ENCODE results near the gene TMEM237. TPM values are rescaled to one million over a fixed set of nuclear protein-coding genes. Genes with fewer than 3 reads are reported as not detected.

Gene TMEM237
- total and polyA plus RNA-seq, 7 donors, result 3.0 to 21.4 (median 17.5) TPM

DNA sequence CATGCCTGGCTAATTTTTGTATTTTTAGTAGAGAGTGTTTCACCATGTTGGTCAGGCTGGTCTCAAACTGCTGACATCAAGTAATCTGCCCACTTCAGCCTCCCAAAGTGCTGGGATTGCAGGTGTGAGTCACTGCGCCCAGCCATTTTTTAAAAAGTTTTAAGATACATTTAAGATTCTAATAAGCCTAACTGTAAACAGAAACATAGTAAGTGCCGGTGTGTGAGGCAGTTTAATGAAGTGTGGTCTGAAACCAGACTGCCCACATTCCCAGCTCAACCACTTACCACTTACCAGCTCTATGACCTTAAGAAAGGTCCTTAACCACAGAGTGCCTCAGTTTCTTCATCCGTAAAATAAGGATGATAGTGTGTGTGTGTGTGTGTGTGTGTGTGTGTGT lies 42.4 kb downstream of the TMEM237 start:
- intact Hi-C loops (cut with DNase I), result no loop called here
- H3K4me1 ChIP-seq, result no peaks in the 10 kb centered on the region
- H3K36me3 ChIP-seq, result no peaks in the 10 kb centered on the region
- H3K27ac ChIP-seq, result no peak overlapping the region
- 82 to 87% methylated on average over 3 of the region's 3 CpGs for WGBS, 2 donors
- DNase-seq, result no peak
- no peak overlapping the region for H3K4me3 ChIP-seq
- TF ChIP-seq POLR2A (IDR thresholded peaks at IDR 0.05) (no peak), POLR2AphosphoS5 (IDR thresholded peaks at IDR 0.05) (no peak), EP300 (IDR thresholded peaks at IDR 0.05) (no peak)
- TF ChIP-seq, protein P1, sequence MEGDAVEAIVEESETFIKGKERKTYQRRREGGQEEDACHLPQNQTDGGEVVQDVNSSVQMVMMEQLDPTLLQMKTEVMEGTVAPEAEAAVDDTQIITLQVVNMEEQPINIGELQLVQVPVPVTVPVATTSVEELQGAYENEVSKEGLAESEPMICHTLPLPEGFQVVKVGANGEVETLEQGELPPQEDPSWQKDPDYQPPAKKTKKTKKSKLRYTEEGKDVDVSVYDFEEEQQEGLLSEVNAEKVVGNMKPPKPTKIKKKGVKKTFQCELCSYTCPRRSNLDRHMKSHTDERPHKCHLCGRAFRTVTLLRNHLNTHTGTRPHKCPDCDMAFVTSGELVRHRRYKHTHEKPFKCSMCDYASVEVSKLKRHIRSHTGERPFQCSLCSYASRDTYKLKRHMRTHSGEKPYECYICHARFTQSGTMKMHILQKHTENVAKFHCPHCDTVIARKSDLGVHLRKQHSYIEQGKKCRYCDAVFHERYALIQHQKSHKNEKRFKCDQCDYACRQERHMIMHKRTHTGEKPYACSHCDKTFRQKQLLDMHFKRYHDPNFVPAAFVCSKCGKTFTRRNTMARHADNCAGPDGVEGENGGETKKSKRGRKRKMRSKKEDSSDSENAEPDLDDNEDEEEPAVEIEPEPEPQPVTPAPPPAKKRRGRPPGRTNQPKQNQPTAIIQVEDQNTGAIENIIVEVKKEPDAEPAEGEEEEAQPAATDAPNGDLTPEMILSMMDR (IDR thresholded peaks at IDR 0.05), result no peak
- H3K9me3 ChIP-seq, result no peaks in the 10 kb centered on the region
- no peaks in the 10 kb centered on the region for H3K27me3 ChIP-seq

DNA sequence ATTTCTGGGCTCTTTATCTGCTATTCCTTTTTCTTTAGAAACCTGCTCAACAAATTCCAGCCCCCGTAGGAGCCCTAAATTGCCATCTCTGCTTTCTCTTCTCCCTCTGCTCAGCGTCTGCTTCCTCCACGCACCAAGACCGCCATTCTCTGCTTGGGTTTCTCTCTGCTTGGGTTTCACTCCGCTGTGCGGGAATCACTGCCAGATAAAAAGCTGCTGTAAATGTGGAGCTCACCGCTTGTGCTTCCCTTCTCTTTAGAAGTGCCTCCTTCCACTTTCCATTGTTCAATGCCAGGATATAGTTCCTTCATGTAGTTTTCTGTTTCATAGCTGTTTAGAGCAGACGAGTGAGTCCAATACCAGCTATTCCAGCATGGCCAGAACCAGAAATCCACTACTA lies 45.9 kb downstream of the TMEM237 start:
- Histone ChIP-seq H3K27ac (no peak overlapping the region), H3K4me3 (no peak overlapping the region), H3K27me3 (no peaks in the 10 kb centered on the region), H3K36me3 (no peaks in the 10 kb centered on the region), H3K4me1 (no peaks in the 10 kb centered on the region), H3K9me3 (no peaks in the 10 kb centered on the region)
- no peak for DNase-seq
- TF ChIP-seq, protein P1 (IDR thresholded peaks at IDR 0.05), result no peak
- no peak for TF ChIP-seq POLR2AphosphoS5 (IDR thresholded peaks at IDR 0.05)
- no peak for TF ChIP-seq EP300 (IDR thresholded peaks at IDR 0.05)
- no peak for TF ChIP-seq POLR2A (IDR thresholded peaks at IDR 0.05)
- WGBS, 2 donors, result 70 to 93% methylated on average over 8 of the region's 8 CpGs
- intact Hi-C loops (cut with DNase I), result no loop called here

DNA sequence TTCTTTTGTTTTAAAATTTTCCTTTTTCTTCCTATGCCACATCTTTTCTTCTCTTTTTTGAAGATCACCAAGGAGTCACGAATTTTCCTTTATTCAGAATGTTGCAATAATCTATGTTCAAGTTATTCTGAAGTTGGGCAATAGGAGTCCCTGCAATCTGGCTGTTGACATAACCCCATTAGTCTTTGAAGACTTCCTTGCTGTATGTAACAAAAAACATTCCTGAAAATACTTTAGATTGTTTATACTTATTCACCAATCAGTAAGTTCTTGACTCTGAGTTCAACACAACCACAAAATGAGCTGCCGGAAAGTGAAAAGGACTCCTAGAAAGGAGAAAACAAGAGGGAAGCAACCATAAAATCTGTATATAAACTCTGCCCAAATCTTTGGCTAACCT lies 62.8 kb downstream of the TMEM237 start:
- TF ChIP-seq, protein P1 (IDR thresholded peaks at IDR 0.05), result no peak
- no peak for TF ChIP-seq POLR2A (IDR thresholded peaks at IDR 0.05)
- no peak for TF ChIP-seq EP300 (IDR thresholded peaks at IDR 0.05)
- no peak for TF ChIP-seq POLR2AphosphoS5 (IDR thresholded peaks at IDR 0.05)
- H3K9me3 ChIP-seq, result no peaks in the 10 kb centered on the region
- H3K36me3 ChIP-seq, result no peaks in the 10 kb centered on the region
- H3K27me3 ChIP-seq, result no peaks in the 10 kb centered on the region
- WGBS, 2 donors, result 66 to 80% methylated on average over 2 of the region's 2 CpGs
- H3K27ac ChIP-seq, result no peak overlapping the region
- no peak overlapping the region for H3K4me3 ChIP-seq
- intact Hi-C loops (cut with DNase I), result no loop called here
- no peaks in the 10 kb centered on the region for H3K4me1 ChIP-seq
- no peak for DNase-seq

DNA sequence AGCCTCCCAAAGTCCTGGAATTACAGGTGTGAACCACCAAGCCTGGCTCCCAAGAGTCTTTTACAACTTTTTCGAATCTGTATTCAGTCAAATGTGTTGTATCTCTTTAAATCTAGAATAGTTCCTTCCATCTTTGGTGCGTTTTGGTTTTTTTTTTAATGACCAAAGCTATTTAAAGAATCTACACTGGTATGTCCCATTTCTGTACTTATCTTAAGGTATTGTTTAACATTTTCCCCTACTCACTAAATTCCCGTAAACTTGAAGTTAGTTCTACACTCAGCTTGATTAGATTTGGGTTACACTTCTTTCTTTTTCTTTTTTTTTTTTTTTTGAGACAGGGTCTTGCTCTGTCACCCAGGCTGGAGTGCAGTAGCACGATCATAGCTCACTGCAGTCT lies 63.8 kb downstream of the TMEM237 start:
- WGBS, 2 donors, result 75 to 79% methylated on average over 4 of the region's 4 CpGs
- Histone ChIP-seq H3K4me1 (no peaks in the 10 kb centered on the region), H3K9me3 (no peaks in the 10 kb centered on the region), H3K27me3 (no peaks in the 10 kb centered on the region), H3K27ac (no peak overlapping the region), H3K4me3 (no peak overlapping the region), H3K36me3 (no peaks in the 10 kb centered on the region)
- TF ChIP-seq POLR2A (IDR thresholded peaks at IDR 0.05), result no peak
- TF ChIP-seq, protein P1 (IDR thresholded peaks at IDR 0.05), result no peak
- TF ChIP-seq EP300 (IDR thresholded peaks at IDR 0.05), result no peak
- DNase-seq, result no peak
- intact Hi-C loops (cut with DNase I), result no loop called here

DNA sequence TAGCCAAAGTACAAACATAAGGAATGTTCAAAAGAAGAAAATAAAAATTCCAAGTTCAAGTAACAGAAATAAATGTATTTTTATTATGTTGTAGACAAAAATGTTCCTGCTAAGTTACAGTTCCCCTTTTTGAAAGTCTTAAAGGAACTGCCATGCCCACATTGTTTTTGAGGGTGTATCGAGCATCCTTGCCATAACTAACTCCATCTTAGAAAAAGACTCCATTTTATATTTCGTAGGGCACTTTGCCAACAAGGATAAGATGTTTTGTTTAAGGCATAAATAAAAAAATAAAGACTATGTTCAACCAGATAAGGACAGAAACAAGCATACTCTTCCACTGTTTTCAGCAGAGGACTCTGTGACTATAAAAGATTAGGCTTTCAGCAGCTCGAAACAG lies 67.3 kb downstream of the TMEM237 start:
- no peak for DNase-seq
- H3K4me3 ChIP-seq, result no peak overlapping the region
- no peaks in the 10 kb centered on the region for H3K27me3 ChIP-seq
- H3K4me1 ChIP-seq, result no peaks in the 10 kb centered on the region
- no peak overlapping the region for H3K27ac ChIP-seq
- H3K36me3 ChIP-seq, result no peaks in the 10 kb centered on the region
- WGBS, 2 donors, result 89 to 91% methylated on average over 3 of the region's 3 CpGs
- H3K9me3 ChIP-seq, result no peaks in the 10 kb centered on the region
- intact Hi-C loops (cut with DNase I), result no loop called here
- no peak for TF ChIP-seq POLR2AphosphoS5 (IDR thresholded peaks at IDR 0.05)

All from sigmoid colon (tissue), 7 donors.